H1 (cell line): ENCODE measurements around the gene OXTR. TPM values are rescaled to one million over a fixed set of nuclear protein-coding genes. Genes with fewer than 3 reads are reported as not detected.

Experiments
- CTCF ChIA-PET: fragments of 300-600 bp; sonication (Branson Sonifier 250); formaldehyde crosslinking; loops from one replicate; lab custom pipeline; 2021; ENCODE audit not compliant: partially characterized antibody; lab: Charles Lee
- POLR2A ChIA-PET: fragments of 300-600 bp; sonication (Branson Sonifier 250); formaldehyde crosslinking; loops from one replicate; lab custom pipeline; 2021; ENCODE audit warnings: inconsistent platforms; ENCODE audit not compliant: partially characterized antibody; lab: Charles Lee
- DNase-seq, 2 experiments: peaks; one replicate each; pipeline versions ENCODE4 v3.0.0 to v3.0.0-alpha.2; 2010 to 2022; ENCODE audit warnings: low spot score in 2 of 2, low read depth in 1 of 2, mixed read lengths in 1 of 2
- FAIRE-seq: peaks from 2 replicates; lab custom pipeline; 2011; peaks lifted over from hg19 to GRCh38; lab: Jason Lieb, UNC
- H2AFZ ChIP-seq: 2 replicates; pipeline ENCODE4 v1.8.1; 2012; ENCODE audit warnings: low read length, inconsistent platforms
- H2AK5ac ChIP-seq: 2 replicates; pipeline ENCODE4 v1.6.1; 2013; ENCODE audit warnings: low read depth, low read length
- H2BK120ac ChIP-seq: replicated peaks from 2 replicates; pipeline ENCODE3; 2013; ENCODE audit warnings: low read depth, low read length, inconsistent platforms
- H2BK12ac ChIP-seq: 2 replicates; pipeline ENCODE4 v1.6.1; 2013; ENCODE audit warnings: low read depth, low read length
- H2BK15ac ChIP-seq: 2 replicates; pipeline ENCODE4 v1.6.1; 2013; ENCODE audit warnings: low read length
- H2BK20ac ChIP-seq: 2 replicates; pipeline ENCODE4 v1.6.1; 2013; ENCODE audit warnings: low read length
- H2BK5ac ChIP-seq: 2 replicates; pipeline ENCODE4 v1.6.1; 2013; ENCODE audit warnings: low read depth, low read length
- H3K14ac ChIP-seq: 2 replicates; pipeline ENCODE4 v1.6.1; 2013; ENCODE audit warnings: inconsistent platforms; ENCODE audit not compliant: insufficient read length
- H3K18ac ChIP-seq: 2 replicates; pipeline ENCODE4 v1.6.1; 2013; ENCODE audit warnings: low read length; ENCODE audit errors: extremely low read depth
- H3K23ac ChIP-seq: 2 replicates; pipeline ENCODE4 v1.6.1; 2013; ENCODE audit warnings: inconsistent platforms; ENCODE audit not compliant: insufficient read length
- H3K23me2 ChIP-seq: 2 replicates; pipeline ENCODE4 v1.6.1; 2013; ENCODE audit warnings: low read depth, low read length
- H3K27ac ChIP-seq: 2 replicates; pipeline ENCODE4 v1.6.1; 2011; ENCODE audit warnings: low read depth, low read length, inconsistent platforms
- H3K27me3 ChIP-seq, 4 experiments: replicated peaks in 1 of 4; 1 replicate in 1 of 4; 2 replicates in 3 of 4; pipeline versions ENCODE4 v1.6.1 to v1.8.1; 2011 to 2013; ENCODE audit warnings: low read length in 3 of 4, mild to moderate bottlenecking in 3 of 4, inconsistent platforms in 2 of 4, mixed read lengths in 2 of 4, moderate library complexity in 1 of 4; ENCODE audit not compliant: control insufficient read depth in 3 of 4, insufficient read depth in 3 of 4; ENCODE audit errors: extremely low read depth in 1 of 4
- H3K36me3 ChIP-seq, 4 experiments: 2 replicates each; pipeline versions ENCODE4 v1.6.1 to v1.8.1; 2011 to 2013; ENCODE audit warnings: mild to moderate bottlenecking in 4 of 4, low read length in 3 of 4, moderate library complexity in 2 of 4, control low read depth in 1 of 4, inconsistent platforms in 1 of 4; ENCODE audit not compliant: insufficient read depth in 4 of 4, control insufficient read depth in 2 of 4
- H3K4ac ChIP-seq: replicated peaks from 2 replicates; pipeline ENCODE3; 2013; ENCODE audit warnings: low read length, low read depth, mixed read lengths, inconsistent platforms; ENCODE audit not compliant: insufficient read length
- H3K4me1 ChIP-seq, 4 experiments: replicated peaks in 1 of 4; 1 replicate in 1 of 4; 2 replicates in 3 of 4; pipeline versions ENCODE4 v1.6.1 to v1.8.1; 2011 to 2013; ENCODE audit warnings: low read length in 3 of 4, inconsistent platforms in 2 of 4, mixed read lengths in 1 of 4; ENCODE audit not compliant: insufficient read depth in 4 of 4, control insufficient read depth in 3 of 4
- H3K4me2 ChIP-seq, 2 experiments: 2 replicates each; pipeline versions ENCODE4 v1.6.1 to v1.8.1; 2011 to 2013; ENCODE audit warnings: low read depth in 2 of 2, low read length in 2 of 2, control low read depth in 1 of 2, inconsistent platforms in 1 of 2, mild to moderate bottlenecking in 1 of 2; ENCODE audit not compliant: insufficient read depth in 1 of 2
- H3K4me3 ChIP-seq, 4 experiments: fragments of 200-600, 300-600 bp in 1 of 4; sonication (generic), shearing (Covaris generic), sonication (Bioruptor Twin) in 1 of 4; 2 replicates each; pipeline versions ENCODE4 v1.5.1 to v1.8.1; 2011 to 2016; ENCODE audit warnings: low read length in 4 of 4, low read depth in 3 of 4, control low read depth in 2 of 4, inconsistent platforms in 2 of 4, mild to moderate bottlenecking in 2 of 4, mixed read lengths in 1 of 4, moderate library complexity in 1 of 4; ENCODE audit not compliant: insufficient read depth in 2 of 4; ENCODE audit errors: extremely low read depth in 1 of 4
- H3K56ac ChIP-seq: replicated peaks from 2 replicates; pipeline ENCODE3; 2013; ENCODE audit warnings: low read depth, mild to moderate bottlenecking, mixed read lengths, low read length, inconsistent platforms; ENCODE audit not compliant: insufficient read length
- H3K79me1 ChIP-seq: 2 replicates; pipeline ENCODE4 v1.6.1; 2013; ENCODE audit warnings: low read depth, low read length, control low read depth
- H3K79me2 ChIP-seq, 2 experiments: 2 replicates each; pipeline versions ENCODE4 v1.6.1 to v1.8.1; 2012 to 2013; ENCODE audit warnings: low read length in 2 of 2, mild to moderate bottlenecking in 2 of 2, inconsistent platforms in 1 of 2; ENCODE audit not compliant: insufficient read depth in 2 of 2, control insufficient read depth in 1 of 2
- H3K9ac ChIP-seq, 4 experiments: replicated peaks in 1 of 4; 1 replicate in 1 of 4; 2 replicates in 3 of 4; pipeline versions ENCODE4 v1.6.1 to v1.8.1; 2011 to 2013; ENCODE audit warnings: low read depth in 3 of 4, low read length in 3 of 4, control low read depth in 2 of 4, mild to moderate bottlenecking in 2 of 4, moderate library complexity in 2 of 4, inconsistent platforms in 1 of 4; ENCODE audit errors: extremely low read depth in 1 of 4
- H3K9me3 ChIP-seq, 2 experiments: 2 replicates each; pipeline versions ENCODE4 v1.6.1 to v1.8.1; 2012 to 2013; ENCODE audit warnings: mild to moderate bottlenecking in 2 of 2, moderate library complexity in 2 of 2, control low read depth in 1 of 2, inconsistent platforms in 1 of 2, low read depth in 1 of 2, low read length in 1 of 2, mixed read lengths in 1 of 2; ENCODE audit not compliant: insufficient read depth in 2 of 2
- H4K20me1 ChIP-seq, 2 experiments: replicated peaks in 1 of 2; 2 replicates each; pipeline versions ENCODE3 to v1.8.1; 2011 to 2013; ENCODE audit warnings: inconsistent platforms in 2 of 2, low read length in 2 of 2, mild to moderate bottlenecking in 1 of 2; ENCODE audit not compliant: insufficient read depth in 2 of 2, control insufficient read depth in 1 of 2
- H4K5ac ChIP-seq: 2 replicates; pipeline ENCODE4 v1.6.1; 2013; ENCODE audit warnings: low read length, low read depth, mixed read lengths, inconsistent platforms; ENCODE audit not compliant: insufficient read length
- H4K8ac ChIP-seq: 2 replicates; pipeline ENCODE4 v1.8.0; 2013; ENCODE audit warnings: mild to moderate bottlenecking, moderate library complexity, low read length, inconsistent platforms; ENCODE audit not compliant: insufficient read depth; ENCODE audit errors: extremely low read depth
- H4K91ac ChIP-seq: replicated peaks from 2 replicates; pipeline ENCODE3; 2013; ENCODE audit warnings: low read length, mixed read lengths, inconsistent platforms; ENCODE audit not compliant: insufficient read length
- KDM4A ChIP-seq: IDR thresholded peaks from one replicate; pipeline ENCODE4 v1.7.1; 2012; ENCODE audit warnings: low read depth, mild to moderate bottlenecking, moderate library complexity, low read length, inconsistent platforms; ENCODE audit not compliant: severe bottlenecking
- PHF8 ChIP-seq: fragments of 200-600 bp; sonication (generic); conservative IDR thresholded peaks from 2 replicates; pipeline ENCODE4 v1.7.1; 2012; ENCODE audit warnings: low read depth, mild to moderate bottlenecking, inconsistent platforms, low read length, moderate library complexity
- POU5F1 ChIP-seq: IDR thresholded peaks from 2 replicates; pipeline ENCODE4 v1.6.1; 2011; ENCODE audit warnings: low read depth, mild to moderate bottlenecking, low read length, moderate library complexity
- RAD21 ChIP-seq, 2 experiments: IDR thresholded peaks in 1 of 2; conservative IDR thresholded peaks in 1 of 2; 2 replicates each; pipeline ENCODE4 v1.6.1; 2011; ENCODE audit warnings: low read depth in 2 of 2, low read length in 2 of 2, improper control_type of control experiment in 1 of 2, inconsistent platforms in 1 of 2, mild to moderate bottlenecking in 1 of 2, moderate library complexity in 1 of 2
- SP4 ChIP-seq: IDR thresholded peaks from 2 replicates; pipeline ENCODE4 v1.6.1; 2012; ENCODE audit warnings: low read length, inconsistent platforms
- SUZ12 ChIP-seq: fragments of 200-600 bp; sonication (generic); IDR thresholded peaks from 2 replicates; pipeline ENCODE4 v1.6.1; 2012; ENCODE audit warnings: mild to moderate bottlenecking, inconsistent platforms, low read length, moderate library complexity, mixed read lengths
- WGBS, 2 experiments: shearing (Covaris generic) in 1 of 2; methylation state at CpG; one replicate each; pipeline versions ENCODE4 v1.1.6 to v1.1.7; 2013 to 2015; ENCODE audit warnings: low lambda C conversion rate in 2 of 2, mixed read lengths in 2 of 2, inconsistent platforms in 1 of 2, low coverage in 1 of 2, missing lambda C conversion rate in 1 of 2; ENCODE audit not compliant: insufficient replicate concordance in 2 of 2, insufficient coverage in 1 of 2, insufficient read length in 1 of 2; ENCODE audit errors: extremely low coverage in 1 of 2, missing lambda C conversion rate in 1 of 2; 5-methylcytosine and 5-hydroxymethylcytosine counted together
- polyA plus RNA-seq, 7 experiments: library from polyadenylated mRNA; depleted of rRNA in 3 of 7; stranded (reverse) in 5 of 7; unstranded in 2 of 7; fragments of >200 nt in 5 of 7; fragments of 200-250 nt in 2 of 7; gene quantifications; 1 replicate in 5 of 7; 2 replicates in 1 of 7; 4 replicates in 1 of 7; pipeline versions ENCODE4 v1.2.1 to v1.2.3, GENCODE V29; 2011 to 2013; ENCODE audit warnings: missing spikeins in 2 of 7, mixed read lengths in 2 of 7
- total RNA-seq: library from RNA; stranded (reverse); fragmentation: NEBNext Ultra II Directional; extraction: Animal tissue kit (Norgen Biotek cat#: 25700); gene quantifications from 2 replicates; pipeline ENCODE4 v1.2.1, GENCODE V29; 2021
- TF ChIP-seq, protein P1 (sequence below): IDR thresholded peaks from 2 replicates; pipeline ENCODE4 v1.6.1; 2012; ENCODE audit warnings: inconsistent platforms

OXTR gene
- total and polyA plus RNA-seq, 2 of the 8 experiments (the other 6 are each of a cell fraction or from before 2014, with no cell fraction given) = 0.77 to 2.3 TPM

GRCh38 chr3:8800016-8800415, 30.6 kb upstream of the OXTR start:
- no peak overlapping the region for H3K27ac ChIP-seq
- FAIRE-seq = no peak
- no peak for DNase-seq
- 59% methylated on average over 3 of the region's 3 CpGs; no CpG with 5 or more reads in 1 of the 2 experiments for WGBS, 2 experiments
- ChIA-PET CTCF (interaction anchor here (1.2 to 1.3 kb wide), 2 partner anchors 70 to 97 kb away, joined by 3 read pairs; no protein-coding TSS in a partner anchor), POLR2A (no interaction called here)
- H2AK5ac ChIP-seq = no peak overlapping the region
- TF ChIP-seq RAD21 (IDR thresholded peaks at IDR 0.05 in 1 of 2, conservative IDR thresholded peaks at IDR 0.05 in 1 of 2; ENCODE audit: low read depth in 2 of 2, low read length in 2 of 2) = no peak
- TF ChIP-seq SUZ12 = no peak
- TF ChIP-seq PHF8 = no peak
- TF ChIP-seq, protein P1, sequence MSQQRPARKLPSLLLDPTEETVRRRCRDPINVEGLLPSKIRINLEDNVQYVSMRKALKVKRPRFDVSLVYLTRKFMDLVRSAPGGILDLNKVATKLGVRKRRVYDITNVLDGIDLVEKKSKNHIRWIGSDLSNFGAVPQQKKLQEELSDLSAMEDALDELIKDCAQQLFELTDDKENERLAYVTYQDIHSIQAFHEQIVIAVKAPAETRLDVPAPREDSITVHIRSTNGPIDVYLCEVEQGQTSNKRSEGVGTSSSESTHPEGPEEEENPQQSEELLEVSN = no peak
- TF ChIP-seq POU5F1 = no peak
- TF ChIP-seq KDM4A = no peak
- no peak for TF ChIP-seq SP4
- TF ChIP-seq, all 59 proteins: peak for 0
- H3K14ac ChIP-seq = no peak overlapping the region
- no peak overlapping the region for H3K23ac ChIP-seq
- no peak overlapping the region for H4K91ac ChIP-seq
- H2AFZ ChIP-seq = no peak overlapping the region
- H3K36me3 ChIP-seq = no peaks in the 10 kb centered on the region
- H3K27me3 ChIP-seq = no peaks in the 10 kb centered on the region; a peak in 1 of 7 replicates
- no peaks in the 10 kb centered on the region for H3K79me1 ChIP-seq
- no peak overlapping the region for H3K4me2 ChIP-seq
- H4K5ac ChIP-seq = no peak overlapping the region
- no peak overlapping the region for H3K56ac ChIP-seq
- H2BK20ac ChIP-seq = no peak overlapping the region
- H3K23me2 ChIP-seq = peaks cover 3% of the 10 kb centered on the region; the same call in 1 of the 2 replicates
- no peaks in the 10 kb centered on the region for H3K4me1 ChIP-seq
- H2BK5ac ChIP-seq = no peak overlapping the region
- no peaks in the 10 kb centered on the region for H4K20me1 ChIP-seq
- H2BK120ac ChIP-seq = no peak overlapping the region
- H3K9me3 ChIP-seq = no peaks in the 10 kb centered on the region; a peak in 2 of 4 replicates
- H3K9ac ChIP-seq = no peak overlapping the region
- no peak overlapping the region for H2BK15ac ChIP-seq
- H2BK12ac ChIP-seq = no peak overlapping the region
- H4K8ac ChIP-seq = no peak overlapping the region
- H3K79me2 ChIP-seq = no peaks in the 10 kb centered on the region
- no peak overlapping the region for H3K18ac ChIP-seq
- H3K4me3 ChIP-seq = no peak overlapping the region
- no peak overlapping the region for H3K4ac ChIP-seq
